Measurements from ENCODE around the gene ST3GAL5.
"Not testable (repeated sequence)": the region's sequence is repeated elsewhere in the genome, so short reads cannot be mapped to it uniquely, and the experiment has no call there.

ST3GAL5 gene

GRCh38 chr2:85888684-85889626, at the start of gene ST3GAL5:
TSS of gene ST3GAL5 (minus strand) at chr2:85888990. CDS start at chr2:85888905, 85 bp downstream.
- peaks cover 0 to under 1% (median 0%) of the 10 kb centered on the region in 11 experiments; a peak in 1 of 22 replicates for H3K9me3 ChIP-seq (replicated peaks in 1 of 11)
- peak in 4 of 11 experiments; percentile 65 to 84 (median 72); a peak in 8 of 22 replicates for TF ChIP-seq Cebpa-rat (IDR thresholded peaks at IDR 0.05)
- peak within 1 kb of the TSS; percentile 71 to 90 (median 81) for H3K9ac ChIP-seq
- peak within 1 kb of the TSS; percentile 55 to 86 (median 74) for H3K27ac ChIP-seq
- peaks cover 0 to under 1% (median 0%) of the 10 kb centered on the region in 11 experiments; a peak in 1 of 22 replicates for H3K36me3 ChIP-seq
- peak within 1 kb of the TSS; percentile 80 to 95 (median 85) for H3K4me3 ChIP-seq
- peaks cover 0 to 7% (median 0%) of the 10 kb centered on the region in 11 experiments; a peak in 3 of 22 replicates for H3K27me3 ChIP-seq
- H3K4me1 ChIP-seq, result peaks cover 59 to 79% (median 68%) of the 10 kb centered on the region in 10 experiments
- H3K4me2 ChIP-seq, result peak within 1 kb of the TSS; percentile 89 to 100 (median 99)
- H4K20me1 ChIP-seq, result peaks cover 0 to 38% (median 14%) of the 10 kb centered on the region in 11 experiments; a peak in 11 of 22 replicates

DNA sequence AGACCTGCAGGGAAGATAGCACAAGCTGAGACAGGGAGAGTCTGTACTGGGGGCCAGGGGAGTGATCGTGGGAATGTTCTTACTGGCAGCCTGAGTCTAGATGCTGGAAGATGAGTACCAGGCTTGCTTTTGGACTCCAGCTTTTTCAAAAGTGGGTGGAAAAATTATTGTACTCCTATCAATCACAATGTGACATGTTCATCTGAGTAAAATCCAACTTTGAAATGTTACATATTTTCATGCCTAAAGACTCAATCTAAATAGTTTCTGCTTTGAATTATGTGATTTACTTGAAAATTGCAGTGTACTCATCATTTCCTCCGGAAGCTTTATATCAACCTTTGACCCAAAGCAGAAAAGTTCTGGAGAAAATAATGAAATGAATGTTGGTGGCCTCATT, 49.7 kb upstream of the ST3GAL5 start:
- TF ChIP-seq Cebpa-rat (IDR thresholded peaks at IDR 0.05), result no peak
- Histone ChIP-seq H3K27ac (no peak overlapping the region), H3K4me2 (no peak overlapping the region), H3K4me3 (no peak overlapping the region), H4K20me1 (no peaks in the 10 kb centered on the region), H3K9ac (no peak overlapping the region), H3K27me3 (no peaks in the 10 kb centered on the region), H3K36me3 (peaks cover 0 to 4% (median 0%) of the 10 kb centered on the region in 11 experiments; a peak in 1 of 22 replicates), H3K9me3 (replicated peaks in 1 of 11) (peaks cover 31 to 34% (median 32%) of the 10 kb centered on the region in 11 experiments), H3K4me1 (peaks cover 0 to 7% (median 0%) of the 10 kb centered on the region in 10 experiments; a peak in 1 of 20 replicates)

DNA sequence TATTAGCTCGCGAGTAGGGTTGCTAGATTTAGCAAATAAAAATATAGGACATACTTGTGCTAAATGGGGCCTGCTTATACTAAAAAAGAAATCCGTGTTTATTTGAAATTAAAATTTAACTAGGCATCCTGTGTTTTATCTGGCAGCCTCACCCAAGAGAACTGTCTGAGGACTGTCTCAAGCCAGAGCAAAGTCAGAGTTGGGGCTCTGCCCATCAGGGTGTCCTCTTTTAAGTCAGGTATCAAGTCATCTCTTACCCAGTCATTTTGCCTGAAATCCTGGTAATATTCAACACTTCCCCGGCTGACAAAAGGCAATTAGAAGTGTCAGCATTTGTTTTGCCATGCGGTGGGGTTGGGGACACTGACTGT, 48.3 kb upstream of the ST3GAL5 start:
- H3K9ac ChIP-seq, result no peak overlapping the region
- no peak for TF ChIP-seq Cebpa-rat (IDR thresholded peaks at IDR 0.05)
- H3K9me3 ChIP-seq (replicated peaks in 1 of 11), result peaks cover 17 to 20% (median 18%) of the 10 kb centered on the region in 11 experiments
- peaks cover 0 to 2% (median 0%) of the 10 kb centered on the region in 11 experiments; a peak in 1 of 22 replicates for H3K36me3 ChIP-seq
- no peaks in the 10 kb centered on the region for H4K20me1 ChIP-seq
- H3K4me2 ChIP-seq, result no peak overlapping the region
- H3K27ac ChIP-seq, result no peak overlapping the region
- no peak overlapping the region for H3K4me3 ChIP-seq
- H3K4me1 ChIP-seq, result peaks cover 0 to 7% (median 0%) of the 10 kb centered on the region in 10 experiments; a peak in 1 of 20 replicates
- no peaks in the 10 kb centered on the region for H3K27me3 ChIP-seq

- Histone ChIP-seq H3K9me3 (replicated peaks in 1 of 11) (peaks cover 11 to 15% (median 13%) of the 10 kb centered on the region in 11 experiments), H3K4me2 (no peak overlapping the region), H4K20me1 (no peaks in the 10 kb centered on the region), H3K27ac (no peak overlapping the region), H3K9ac (no peak overlapping the region), H3K4me1 (peaks cover 0 to 7% (median 0%) of the 10 kb centered on the region in 10 experiments; a peak in 1 of 20 replicates), H3K36me3 (no peaks in the 10 kb centered on the region), H3K4me3 (no peak overlapping the region), H3K27me3 (no peaks in the 10 kb centered on the region)
- TF ChIP-seq Cebpa-rat (IDR thresholded peaks at IDR 0.05), result peak in 3 of 11 experiments; percentile 11 to 42 (median 29); a peak in 3 of 22 replicates
Observed at GRCh38 chr2:85936421-85937068, 47.8 kb upstream of the ST3GAL5 start.

- Histone ChIP-seq H3K4me3 (no peak overlapping the region), H3K4me1 (peaks cover 0 to 7% (median 0%) of the 10 kb centered on the region in 10 experiments; a peak in 1 of 20 replicates), H3K4me2 (no peak overlapping the region), H3K27ac (no peak overlapping the region), H3K27me3 (no peaks in the 10 kb centered on the region), H3K36me3 (no peaks in the 10 kb centered on the region), H3K9me3 (replicated peaks in 1 of 11) (peaks cover 4 to 8% (median 5%) of the 10 kb centered on the region in 11 experiments; a peak in 17 of 22 replicates), H4K20me1 (no peaks in the 10 kb centered on the region), H3K9ac (no peak overlapping the region)
- no peak for TF ChIP-seq Cebpa-rat (IDR thresholded peaks at IDR 0.05)
Observed at GRCh38 chr2:85935746-85936208, 47.0 kb upstream of the ST3GAL5 start.

DNA sequence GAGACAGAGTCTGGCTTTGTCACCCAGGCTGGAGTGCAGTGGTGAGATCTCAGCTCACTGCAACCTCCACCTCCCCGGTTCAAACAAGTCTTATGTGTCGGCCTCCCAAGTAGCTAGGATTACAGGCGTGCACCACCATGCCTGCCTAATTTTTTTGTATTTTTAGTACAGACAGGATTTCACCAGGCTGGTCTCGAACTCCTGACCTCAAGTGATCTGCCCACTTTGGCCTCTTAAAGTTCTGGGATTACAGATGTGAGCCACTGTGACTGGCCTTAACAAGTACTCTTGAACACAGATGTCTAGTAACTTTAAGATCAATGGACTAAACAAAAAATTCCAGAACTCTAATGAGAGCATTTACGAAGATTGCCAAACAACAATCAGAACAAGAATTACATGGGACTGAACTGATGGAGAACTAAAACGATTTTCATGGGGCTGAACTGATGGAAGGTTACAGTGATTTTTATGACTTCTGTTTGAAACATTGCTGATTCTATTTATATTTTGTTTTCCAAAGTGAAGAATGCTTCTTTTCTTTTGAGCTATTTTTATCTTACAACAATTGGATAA, 46.5 kb upstream of the ST3GAL5 start:
- H4K20me1 ChIP-seq, result no peaks in the 10 kb centered on the region
- H3K36me3 ChIP-seq, result no peaks in the 10 kb centered on the region
- H3K4me3 ChIP-seq, result no peak overlapping the region
- no peaks in the 10 kb centered on the region for H3K27me3 ChIP-seq
- H3K27ac ChIP-seq, result no peak overlapping the region
- no peak for TF ChIP-seq Cebpa-rat (IDR thresholded peaks at IDR 0.05)
- H3K9ac ChIP-seq, result no peak overlapping the region
- no peak overlapping the region for H3K4me2 ChIP-seq
- H3K9me3 ChIP-seq (replicated peaks in 1 of 11), result peaks cover 0 to 2% (median 0%) of the 10 kb centered on the region in 11 experiments; a peak in 5 of 22 replicates
- H3K4me1 ChIP-seq, result peaks cover 0 to 7% (median 0%) of the 10 kb centered on the region in 10 experiments; a peak in 1 of 20 replicates

- Histone ChIP-seq H3K36me3 (no peaks in the 10 kb centered on the region), H3K27me3 (no peaks in the 10 kb centered on the region), H3K9me3 (replicated peaks in 1 of 11) (no peaks in the 10 kb centered on the region), H3K9ac (no peak overlapping the region), H4K20me1 (no peaks in the 10 kb centered on the region), H3K27ac (no peak overlapping the region), H3K4me3 (no peak overlapping the region), H3K4me2 (0 out of 22 replicates have a peak overlapping the region, but pooled peaks of 1 of the 11 experiments have one; percentile 19), H3K4me1 (peaks cover 0 to 7% (median 0%) of the 10 kb centered on the region in 10 experiments; a peak in 1 of 20 replicates)
- no peak for TF ChIP-seq Cebpa-rat (IDR thresholded peaks at IDR 0.05)
Observed at GRCh38 chr2:85933753-85934594, 45.2 kb upstream of the ST3GAL5 start.

GRCh38 chr2:85931151-85931550, 42.4 kb upstream of the ST3GAL5 start:
- H3K9ac ChIP-seq; H4K20me1 ChIP-seq; H3K4me2 ChIP-seq; H3K27me3 ChIP-seq; H3K36me3 ChIP-seq; H3K27ac ChIP-seq; H3K9me3 ChIP-seq (replicated peaks in 1 of 11); H3K4me1 ChIP-seq; H3K4me3 ChIP-seq: not testable (repeated sequence)

Measured in BLaER1 treated with 17β-estradiol and CSF1 and Interleukin-3, amounts not matched to agents 10 nM and 100 nM (cell line).